Gastrocnemius medialis (tissue), 4 donors: ENCODE measurements around the gene APC2.

Experiments used
- POLR2A ChIP-seq, 2 donors: fragments of 450-650 bp; IDR thresholded peaks; one replicate each; pipeline ENCODE4 v1.6.1; 2017; ENCODE audit warnings: antibody characterized with exemption in 2 of 2, mild to moderate bottlenecking in 2 of 2, moderate library complexity in 2 of 2
- TF ChIP-seq, protein P1 (sequence below), 5 experiments: fragments of 450-650 bp in 3 of 5; fragments of 200-600 bp in 2 of 5; sonication (generic) in 2 of 5; IDR thresholded peaks in 4 of 5; conservative IDR thresholded peaks in 1 of 5; 1 replicate in 4 of 5; 2 replicates in 1 of 5; pipeline ENCODE4 v1.5.1; 2016 to 2019; ENCODE audit warnings: antibody characterized with exemption in 5 of 5, mild to moderate bottlenecking in 3 of 5, moderate library complexity in 3 of 5

DNA sequence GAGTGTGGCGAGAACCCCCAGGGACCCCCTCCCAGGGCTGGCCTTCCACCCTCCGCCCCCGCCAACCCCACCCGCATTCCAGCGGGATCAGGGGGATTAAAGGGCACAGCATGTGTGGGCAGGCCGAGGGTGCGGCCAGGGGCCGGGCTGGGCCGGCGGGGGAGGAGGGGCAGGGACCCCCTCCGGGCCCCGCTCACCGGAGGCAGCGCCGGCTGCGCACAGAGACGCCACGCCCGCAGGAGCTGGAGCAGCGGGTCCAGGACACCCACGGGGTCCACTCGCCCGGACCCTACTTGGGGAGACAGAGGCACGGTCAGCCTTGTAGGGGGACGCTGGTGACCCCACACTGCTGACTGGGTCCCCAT, 60.5 kb downstream of the APC2 start:
- TF ChIP-seq, protein P1, sequence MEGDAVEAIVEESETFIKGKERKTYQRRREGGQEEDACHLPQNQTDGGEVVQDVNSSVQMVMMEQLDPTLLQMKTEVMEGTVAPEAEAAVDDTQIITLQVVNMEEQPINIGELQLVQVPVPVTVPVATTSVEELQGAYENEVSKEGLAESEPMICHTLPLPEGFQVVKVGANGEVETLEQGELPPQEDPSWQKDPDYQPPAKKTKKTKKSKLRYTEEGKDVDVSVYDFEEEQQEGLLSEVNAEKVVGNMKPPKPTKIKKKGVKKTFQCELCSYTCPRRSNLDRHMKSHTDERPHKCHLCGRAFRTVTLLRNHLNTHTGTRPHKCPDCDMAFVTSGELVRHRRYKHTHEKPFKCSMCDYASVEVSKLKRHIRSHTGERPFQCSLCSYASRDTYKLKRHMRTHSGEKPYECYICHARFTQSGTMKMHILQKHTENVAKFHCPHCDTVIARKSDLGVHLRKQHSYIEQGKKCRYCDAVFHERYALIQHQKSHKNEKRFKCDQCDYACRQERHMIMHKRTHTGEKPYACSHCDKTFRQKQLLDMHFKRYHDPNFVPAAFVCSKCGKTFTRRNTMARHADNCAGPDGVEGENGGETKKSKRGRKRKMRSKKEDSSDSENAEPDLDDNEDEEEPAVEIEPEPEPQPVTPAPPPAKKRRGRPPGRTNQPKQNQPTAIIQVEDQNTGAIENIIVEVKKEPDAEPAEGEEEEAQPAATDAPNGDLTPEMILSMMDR (IDR thresholded peaks at IDR 0.05 in 4 of 5, conservative IDR thresholded peaks at IDR 0.05 in 1 of 5) = no peak
- no peak for TF ChIP-seq POLR2A (IDR thresholded peaks at IDR 0.05)
